ENCODE measurements around the gene TP63.

TP63 gene

DNA sequence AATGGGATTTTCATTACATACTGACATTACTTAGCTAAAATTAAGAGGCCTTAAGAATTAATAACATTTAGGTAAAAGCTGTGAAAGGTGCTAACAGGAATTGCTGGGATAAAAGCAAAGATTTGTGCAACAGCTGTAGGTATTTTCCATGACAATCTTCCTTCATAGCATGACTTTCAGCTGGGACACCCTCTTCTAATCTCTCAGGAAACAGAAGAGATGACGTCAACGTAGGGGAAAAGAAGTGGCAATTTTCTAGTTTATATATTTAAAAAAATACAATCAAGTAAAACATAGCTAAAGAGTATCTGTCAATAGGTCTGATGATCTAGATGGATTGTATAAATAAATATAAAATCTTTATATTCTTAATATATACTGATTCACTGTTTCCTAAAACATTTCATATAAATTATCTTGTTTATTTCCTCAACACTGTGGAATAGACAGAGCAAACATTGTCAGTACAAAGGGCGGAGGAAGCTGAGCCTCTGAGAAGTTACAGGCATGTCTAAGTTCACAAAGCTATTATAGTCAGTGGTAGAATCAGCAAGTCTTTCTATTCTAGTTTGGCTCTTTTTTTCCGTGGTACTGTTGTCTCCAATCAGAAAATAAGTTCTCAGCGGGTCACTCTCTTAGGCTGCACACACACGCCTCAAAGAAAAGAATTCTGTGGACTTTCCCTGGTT is 272.5 kb downstream of the TP63 start:
- DNase-seq (ENCODE audit: extremely low spot score): no peak
- CTCF ChIA-PET: interaction anchor here (2.0 kb wide), 1 partner anchor 10 kb away, joined by 4 read pairs; no protein-coding TSS in a partner anchor
- POLR2A ChIA-PET: no interaction called here
- TF ChIP-seq, protein P1, sequence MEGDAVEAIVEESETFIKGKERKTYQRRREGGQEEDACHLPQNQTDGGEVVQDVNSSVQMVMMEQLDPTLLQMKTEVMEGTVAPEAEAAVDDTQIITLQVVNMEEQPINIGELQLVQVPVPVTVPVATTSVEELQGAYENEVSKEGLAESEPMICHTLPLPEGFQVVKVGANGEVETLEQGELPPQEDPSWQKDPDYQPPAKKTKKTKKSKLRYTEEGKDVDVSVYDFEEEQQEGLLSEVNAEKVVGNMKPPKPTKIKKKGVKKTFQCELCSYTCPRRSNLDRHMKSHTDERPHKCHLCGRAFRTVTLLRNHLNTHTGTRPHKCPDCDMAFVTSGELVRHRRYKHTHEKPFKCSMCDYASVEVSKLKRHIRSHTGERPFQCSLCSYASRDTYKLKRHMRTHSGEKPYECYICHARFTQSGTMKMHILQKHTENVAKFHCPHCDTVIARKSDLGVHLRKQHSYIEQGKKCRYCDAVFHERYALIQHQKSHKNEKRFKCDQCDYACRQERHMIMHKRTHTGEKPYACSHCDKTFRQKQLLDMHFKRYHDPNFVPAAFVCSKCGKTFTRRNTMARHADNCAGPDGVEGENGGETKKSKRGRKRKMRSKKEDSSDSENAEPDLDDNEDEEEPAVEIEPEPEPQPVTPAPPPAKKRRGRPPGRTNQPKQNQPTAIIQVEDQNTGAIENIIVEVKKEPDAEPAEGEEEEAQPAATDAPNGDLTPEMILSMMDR (IDR thresholded peaks at IDR 0.05; ENCODE audit: control extremely low read depth, extremely low read depth, low read depth, missing control alignments): no peak

DNA sequence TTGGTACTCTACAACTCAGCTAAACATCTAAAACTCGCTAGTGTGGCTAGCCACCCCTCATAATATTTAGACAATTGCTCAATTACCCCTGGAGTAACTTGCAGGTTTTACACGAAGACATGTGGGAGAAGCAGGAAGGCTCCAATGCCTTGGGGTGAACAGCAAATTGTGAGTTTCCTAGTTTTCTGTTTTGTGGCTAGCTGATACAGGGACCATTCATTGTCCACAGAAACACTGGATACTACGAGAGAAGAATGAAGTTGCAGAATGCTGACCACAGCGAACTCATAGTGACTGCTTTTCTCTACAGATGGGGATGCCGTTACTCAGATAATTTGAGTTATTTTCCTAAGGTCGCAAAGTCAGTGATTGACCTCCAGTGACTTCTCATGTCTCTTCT is 276.6 kb downstream of the TP63 start:
- POLR2A ChIA-PET: no interaction called here
- TF ChIP-seq, protein P1 (IDR thresholded peaks at IDR 0.05; ENCODE audit: control extremely low read depth, extremely low read depth, low read depth, missing control alignments): no peak
- CTCF ChIA-PET: interaction anchor here (1.3 to 2.0 kb wide), 2 partner anchors 12 to 36 kb away, joined by 3 to 5 read pairs; no protein-coding TSS in a partner anchor
- DNase-seq (ENCODE audit: extremely low spot score): no peak

DNA sequence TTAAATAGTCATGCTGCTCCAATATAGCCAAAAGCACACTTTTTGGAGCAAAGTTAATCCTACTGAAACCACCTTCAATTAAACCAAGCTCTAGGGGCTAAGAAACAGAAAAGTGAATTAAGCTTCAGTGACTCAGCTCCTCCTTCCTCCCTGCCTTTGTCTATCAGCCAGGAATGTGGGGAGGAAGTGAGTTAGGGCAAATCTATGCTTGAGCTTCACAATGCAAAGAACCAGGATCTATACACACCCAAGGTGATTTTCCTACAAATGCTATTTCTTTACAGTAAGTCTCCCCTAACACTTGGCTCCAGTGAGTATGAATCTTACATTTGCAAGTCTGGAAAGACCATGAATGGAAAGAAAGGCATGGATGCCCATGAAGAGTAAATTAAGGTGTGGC is 277.5 kb downstream of the TP63 start:
- DNase-seq (ENCODE audit: extremely low spot score): no peak

DNA sequence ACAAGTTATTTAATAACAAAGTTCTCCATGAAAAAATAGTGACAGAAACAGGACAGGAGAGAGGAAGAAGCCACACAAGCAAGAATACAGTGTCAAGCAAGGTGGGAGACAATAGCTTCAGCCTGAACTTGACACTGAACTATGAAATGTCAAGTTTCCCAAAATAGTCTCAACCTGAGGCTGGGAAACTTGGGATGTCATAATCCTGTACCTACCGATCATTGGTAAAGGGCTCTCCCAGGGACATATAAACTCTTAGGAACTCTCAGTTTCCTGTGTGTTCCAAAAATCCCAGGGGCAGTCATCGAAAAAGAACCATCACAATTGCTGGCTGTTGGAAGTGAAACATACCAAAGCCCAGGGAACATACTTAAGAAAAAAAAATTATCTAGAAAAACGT is 277.9 kb downstream of the TP63 start:
- TF ChIP-seq, protein P1 (IDR thresholded peaks at IDR 0.05; ENCODE audit: control extremely low read depth, extremely low read depth, low read depth, missing control alignments): no peak
- DNase-seq (ENCODE audit: extremely low spot score): no peak
- CTCF ChIA-PET: interaction anchor here (1.2 to 2.0 kb wide), 3 partner anchors 13 to 32 kb away, joined by 3 to 5 read pairs (median 3); no protein-coding TSS in a partner anchor
- POLR2A ChIA-PET: no interaction called here

More for the DNA sequence above, 277.5 kb downstream of the TP63 start:
- POLR2A ChIA-PET: no interaction called here
- TF ChIP-seq, protein P1 (IDR thresholded peaks at IDR 0.05; ENCODE audit: control extremely low read depth, extremely low read depth, low read depth, missing control alignments): no peak
- CTCF ChIA-PET: interaction anchor here (1.2 to 2.0 kb wide), 3 partner anchors 12 to 33 kb away, joined by 3 to 5 read pairs (median 3); no protein-coding TSS in a partner anchor

DNA sequence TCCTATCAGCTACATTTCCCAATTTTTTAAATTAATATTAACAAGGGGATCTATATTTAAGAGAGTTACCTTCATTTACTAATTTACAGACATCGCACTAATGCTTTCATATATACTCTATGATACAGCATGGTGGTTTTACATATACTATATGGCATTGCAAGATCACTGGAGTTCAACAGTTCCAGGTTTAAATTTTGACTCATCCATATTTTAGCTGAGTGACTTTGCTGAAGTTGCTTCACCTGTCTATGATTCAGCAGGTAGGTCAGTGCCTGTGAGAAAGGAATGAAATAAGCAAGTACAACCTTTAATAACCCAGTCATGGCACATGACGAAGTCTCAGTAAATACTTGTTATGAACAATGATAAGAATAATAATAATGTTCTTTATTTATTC is 278.4 kb downstream of the TP63 start:
- ChIA-PET CTCF (interaction anchor here (1.2 to 2.0 kb wide), 2 partner anchors 13 to 17 kb away, joined by 3 to 5 read pairs; no protein-coding TSS in a partner anchor), POLR2A (no interaction called here)
- TF ChIP-seq, protein P1 (IDR thresholded peaks at IDR 0.05; ENCODE audit: control extremely low read depth, extremely low read depth, low read depth, missing control alignments): no peak
- no peak for DNase-seq (ENCODE audit: extremely low spot score)

DNA sequence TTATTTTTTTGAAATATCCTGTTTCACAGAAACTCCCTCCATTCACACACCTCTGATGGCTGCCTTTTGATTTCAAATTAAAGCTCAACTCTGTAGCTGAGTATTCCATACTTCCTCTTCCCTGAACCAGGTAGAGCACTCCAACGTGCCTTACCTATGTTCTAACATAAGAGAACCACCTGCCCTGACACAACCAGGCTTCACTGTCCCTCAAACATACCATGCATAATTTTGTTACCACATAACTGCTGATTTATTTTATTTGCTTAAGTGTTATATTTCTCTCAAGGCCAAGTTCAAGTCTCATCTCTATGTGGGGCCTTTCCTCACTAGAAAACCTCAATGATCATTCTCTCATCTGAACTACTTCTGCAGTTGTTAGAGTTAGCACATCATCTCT is 279.8 kb downstream of the TP63 start:
- ChIA-PET CTCF (interaction anchor here (1.5 kb wide), 1 partner anchor 638 kb away, joined by 3 read pairs; no protein-coding TSS in a partner anchor), POLR2A (no interaction called here)
- TF ChIP-seq, protein P1 (IDR thresholded peaks at IDR 0.05; ENCODE audit: control extremely low read depth, extremely low read depth, low read depth, missing control alignments): no peak
- no peak for DNase-seq (ENCODE audit: extremely low spot score)

Measured in GM10248 (cell line).